IPS-18a (cell line): ENCODE data around the gene ADCY2.

ENCODE experiments used
- H3K27ac ChIP-seq: one replicate; pipeline ENCODE4 v1.5.1; 2013; ENCODE audit warnings: low read length
- H3K27me3 ChIP-seq: one replicate; pipeline ENCODE4 v1.6.1; 2013; ENCODE audit warnings: mild to moderate bottlenecking, low read length; ENCODE audit not compliant: control insufficient read depth, insufficient read depth
- H3K36me3 ChIP-seq: one replicate; pipeline ENCODE4 v1.6.1; 2013; ENCODE audit warnings: low read depth, low read length; ENCODE audit not compliant: control insufficient read depth
- H3K4me1 ChIP-seq: one replicate; pipeline ENCODE4 v1.6.1; 2013; ENCODE audit warnings: low read depth, low read length; ENCODE audit not compliant: control insufficient read depth
- H3K4me3 ChIP-seq: one replicate; pipeline ENCODE4 v1.5.1; 2013; ENCODE audit warnings: low read length
- H3K9ac ChIP-seq: one replicate; pipeline ENCODE4 v1.6.1; 2013; ENCODE audit warnings: mild to moderate bottlenecking, low read length, moderate library complexity
- H3K9me3 ChIP-seq: one replicate; pipeline ENCODE4 v1.6.1; 2013; ENCODE audit warnings: low read depth, low read length; ENCODE audit not compliant: control insufficient read depth

The ADCY2 gene

GRCh38 chr5:7519564-7519963 lies 123.6 kb downstream of the ADCY2 start:
- no peak overlapping the region for H3K27ac ChIP-seq
- H3K9ac ChIP-seq = no peak overlapping the region
- H3K4me3 ChIP-seq = no peak overlapping the region
- peaks cover 18% of the 10 kb centered on the region for H3K4me1 ChIP-seq
- H3K27me3 ChIP-seq = no peaks in the 10 kb centered on the region
- peaks cover 13% of the 10 kb centered on the region for H3K36me3 ChIP-seq
- H3K9me3 ChIP-seq = no peaks in the 10 kb centered on the region

GRCh38 chr5:7529880-7530279 lies 133.9 kb downstream of the ADCY2 start:
- no peaks in the 10 kb centered on the region for H3K9me3 ChIP-seq
- no peak overlapping the region for H3K9ac ChIP-seq
- H3K4me3 ChIP-seq = no peak overlapping the region
- no peak overlapping the region for H3K27ac ChIP-seq
- no peaks in the 10 kb centered on the region for H3K27me3 ChIP-seq
- no peaks in the 10 kb centered on the region for H3K4me1 ChIP-seq
- H3K36me3 ChIP-seq = no peaks in the 10 kb centered on the region

GRCh38 chr5:7533941-7534340 lies 138.0 kb downstream of the ADCY2 start:
- Histone ChIP-seq H3K9ac (no peak overlapping the region), H3K27me3 (no peaks in the 10 kb centered on the region), H3K4me3 (no peak overlapping the region), H3K4me1 (no peaks in the 10 kb centered on the region), H3K27ac (no peak overlapping the region), H3K9me3 (no peaks in the 10 kb centered on the region), H3K36me3 (no peaks in the 10 kb centered on the region)

DNA sequence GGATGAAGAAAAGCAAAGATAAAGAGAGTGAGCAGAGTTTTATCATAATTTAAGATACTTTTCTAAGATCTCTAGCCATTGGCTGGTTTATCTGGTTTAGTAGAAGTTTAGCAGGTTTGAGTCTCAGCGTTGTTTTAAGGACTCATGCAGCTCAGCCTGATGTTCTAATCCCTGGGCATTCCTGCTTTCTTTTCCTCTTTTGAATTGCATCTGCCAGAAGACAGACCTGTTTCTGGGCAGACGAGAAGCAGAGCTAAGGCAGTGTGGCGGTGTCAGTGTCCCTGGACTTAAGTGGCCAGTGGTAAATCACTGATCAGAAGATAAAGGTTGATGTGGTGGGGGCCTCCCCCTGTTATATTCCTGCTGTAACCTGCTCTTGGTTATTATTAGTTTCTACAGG lies 138.6 kb downstream of the ADCY2 start:
- H3K9ac ChIP-seq = no peak overlapping the region

GRCh38 chr5:7537573-7537972 lies 141.6 kb downstream of the ADCY2 start:
- Histone ChIP-seq H3K9me3 (no peaks in the 10 kb centered on the region), H3K27me3 (no peaks in the 10 kb centered on the region), H3K9ac (no peak overlapping the region), H3K4me1 (peaks cover 9% of the 10 kb centered on the region), H3K27ac (no peak overlapping the region), H3K4me3 (no peak overlapping the region), H3K36me3 (no peaks in the 10 kb centered on the region)

More for the DNA sequence above, 138.6 kb downstream of the ADCY2 start:
- no peak overlapping the region for H3K27ac ChIP-seq
- no peaks in the 10 kb centered on the region for H3K4me1 ChIP-seq
- H3K27me3 ChIP-seq = no peaks in the 10 kb centered on the region
- no peak overlapping the region for H3K4me3 ChIP-seq
- H3K36me3 ChIP-seq = no peaks in the 10 kb centered on the region
- no peaks in the 10 kb centered on the region for H3K9me3 ChIP-seq

GRCh38 chr5:7539571-7539970 lies 143.6 kb downstream of the ADCY2 start:
- no peak overlapping the region for H3K9ac ChIP-seq
- no peaks in the 10 kb centered on the region for H3K36me3 ChIP-seq
- peaks cover 9% of the 10 kb centered on the region for H3K4me1 ChIP-seq
- no peaks in the 10 kb centered on the region for H3K9me3 ChIP-seq
- no peak overlapping the region for H3K27ac ChIP-seq
- no peaks in the 10 kb centered on the region for H3K27me3 ChIP-seq
- H3K4me3 ChIP-seq = no peak overlapping the region

DNA sequence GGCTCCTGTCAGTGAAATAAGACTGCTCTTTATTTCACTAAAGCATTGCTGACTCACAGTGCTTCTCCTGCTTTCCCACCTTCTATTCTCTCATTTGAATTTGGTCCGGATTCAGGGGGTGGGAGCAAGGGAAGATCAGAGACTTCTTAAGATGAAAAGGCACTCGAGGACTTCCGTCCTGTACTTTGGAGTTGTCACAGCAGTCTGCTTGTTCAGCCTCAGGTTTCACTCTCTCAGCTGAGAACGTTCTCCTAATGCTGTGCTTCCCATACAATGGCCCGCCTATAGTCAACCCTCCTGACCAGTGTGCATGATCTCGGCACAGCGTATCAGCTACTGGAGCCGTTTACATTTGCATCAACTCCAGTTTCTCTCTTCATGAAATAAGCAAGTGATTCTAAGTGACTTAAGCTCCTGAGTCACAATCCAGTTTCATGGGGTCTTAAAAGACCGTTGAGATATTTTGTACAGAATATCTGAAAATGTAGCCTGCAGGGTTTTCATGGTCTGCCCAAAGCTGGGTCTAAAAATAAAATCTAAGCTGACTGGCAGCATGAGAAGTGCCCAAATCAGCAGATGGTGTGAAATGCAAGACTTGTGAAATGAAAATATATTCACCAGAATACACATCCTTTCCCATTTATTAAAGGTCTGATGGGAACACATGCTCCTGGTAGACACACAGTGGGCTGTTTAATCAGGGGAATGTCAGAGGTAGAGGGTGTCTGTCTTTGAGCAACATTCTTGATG lies 145.0 kb downstream of the ADCY2 start:
- no peaks in the 10 kb centered on the region for H3K27me3 ChIP-seq
- no peaks in the 10 kb centered on the region for H3K36me3 ChIP-seq
- no peaks in the 10 kb centered on the region for H3K9me3 ChIP-seq
- no peak overlapping the region for H3K27ac ChIP-seq
- H3K4me3 ChIP-seq = no peak overlapping the region
- H3K4me1 ChIP-seq = peaks cover 9% of the 10 kb centered on the region
- no peak overlapping the region for H3K9ac ChIP-seq

DNA sequence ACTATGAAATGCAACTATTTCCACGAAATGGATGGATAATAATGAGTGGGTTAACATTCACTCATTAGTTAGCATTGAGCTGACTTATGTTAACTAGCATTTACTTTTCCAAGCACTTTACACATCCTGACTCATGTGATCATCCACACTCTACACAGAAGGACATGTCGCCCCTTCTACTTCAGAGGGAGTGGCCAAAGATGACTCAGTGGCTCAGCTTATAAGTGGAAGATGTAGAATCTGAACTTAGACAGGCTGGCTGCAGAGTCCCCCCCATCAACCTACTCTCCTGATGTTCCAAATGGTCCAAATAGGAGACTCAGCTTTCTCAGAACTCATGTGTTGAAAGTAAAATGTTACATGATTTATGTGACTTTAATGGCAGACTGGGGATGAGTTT lies 146.0 kb downstream of the ADCY2 start:
- H3K4me1 ChIP-seq = peaks cover 9% of the 10 kb centered on the region
- H3K27me3 ChIP-seq = no peaks in the 10 kb centered on the region
- H3K4me3 ChIP-seq = no peak overlapping the region
- no peak overlapping the region for H3K9ac ChIP-seq
- no peak overlapping the region for H3K27ac ChIP-seq
- no peaks in the 10 kb centered on the region for H3K9me3 ChIP-seq
- no peaks in the 10 kb centered on the region for H3K36me3 ChIP-seq

GRCh38 chr5:7546555-7546954 lies 150.6 kb downstream of the ADCY2 start:
- Histone ChIP-seq H3K27ac (no peak overlapping the region), H3K4me3 (no peak overlapping the region), H3K36me3 (no peaks in the 10 kb centered on the region), H3K4me1 (no peaks in the 10 kb centered on the region), H3K9ac (no peak overlapping the region), H3K27me3 (no peaks in the 10 kb centered on the region), H3K9me3 (no peaks in the 10 kb centered on the region)

- no peak overlapping the region for H3K27ac ChIP-seq
- H3K9ac ChIP-seq = no peak overlapping the region
- H3K9me3 ChIP-seq = no peaks in the 10 kb centered on the region
- no peak overlapping the region for H3K4me3 ChIP-seq
- no peaks in the 10 kb centered on the region for H3K27me3 ChIP-seq
- H3K4me1 ChIP-seq = no peaks in the 10 kb centered on the region
- no peaks in the 10 kb centered on the region for H3K36me3 ChIP-seq
These were observed 152.7 kb downstream of the ADCY2 start for GRCh38 chr5:7548596-7548995.

DNA sequence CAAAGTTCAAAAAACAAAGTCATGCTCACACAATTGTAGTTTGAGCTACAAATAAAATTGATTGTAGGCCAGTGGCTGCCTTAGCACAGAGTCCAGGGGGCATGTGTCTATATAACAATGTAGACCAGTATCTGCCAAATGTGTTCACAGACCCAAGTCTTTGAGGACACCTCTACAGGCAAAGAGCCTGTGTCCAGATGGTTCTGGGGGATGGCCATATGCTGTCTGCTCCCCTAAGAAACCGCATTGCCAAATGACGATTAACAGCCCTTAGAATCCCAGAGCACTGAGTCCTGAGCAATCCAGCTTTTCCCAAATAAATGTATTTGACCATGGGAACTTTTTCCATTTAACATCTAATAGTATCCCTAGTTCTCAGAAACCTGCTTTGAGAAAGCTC lies 169.6 kb downstream of the ADCY2 start:
- Histone ChIP-seq H3K36me3 (no peaks in the 10 kb centered on the region), H3K4me3 (no peak overlapping the region), H3K9me3 (no peaks in the 10 kb centered on the region), H3K9ac (no peak overlapping the region), H3K4me1 (peaks cover 7% of the 10 kb centered on the region), H3K27me3 (no peaks in the 10 kb centered on the region), H3K27ac (no peak overlapping the region)

GRCh38 chr5:7576023-7576715 lies 180.2 kb downstream of the ADCY2 start:
- Histone ChIP-seq H3K9me3 (no peaks in the 10 kb centered on the region), H3K27ac (no peak overlapping the region), H3K9ac (no peak overlapping the region), H3K27me3 (no peaks in the 10 kb centered on the region), H3K36me3 (no peaks in the 10 kb centered on the region), H3K4me1 (no peaks in the 10 kb centered on the region), H3K4me3 (no peak overlapping the region)
